Skeletal muscle satellite cell (primary cell): ENCODE measurements around the gene BTBD17.

Experiments used
- H3K27me3 ChIP-seq: 2 replicates; pipeline ENCODE4 v1.7.0; 2013; ENCODE audit warnings: low read length; ENCODE audit not compliant: control insufficient read depth, insufficient read depth
- H3K36me3 ChIP-seq: 2 replicates; pipeline ENCODE4 v1.7.0; 2013; ENCODE audit warnings: mild to moderate bottlenecking, control low read depth, low read length; ENCODE audit not compliant: insufficient read depth
- H3K4me1 ChIP-seq: 2 replicates; pipeline ENCODE4 v1.7.0; 2013; ENCODE audit warnings: low read length; ENCODE audit not compliant: control insufficient read depth, insufficient read depth
- H3K4me2 ChIP-seq: 2 replicates; pipeline ENCODE4 v1.7.0; 2013; ENCODE audit warnings: mild to moderate bottlenecking, low read length
- H3K4me3 ChIP-seq: 2 replicates; pipeline ENCODE4 v1.7.0; 2013; ENCODE audit warnings: low read length
- H3K9ac ChIP-seq: 2 replicates; pipeline ENCODE4 v1.7.0; 2013; ENCODE audit warnings: mild to moderate bottlenecking, low read depth, low read length, moderate library complexity
- H3K9me3 ChIP-seq: replicated peaks from 2 replicates; pipeline ENCODE4 v1.7.0; 2013; ENCODE audit warnings: mild to moderate bottlenecking, control low read depth, low read length

Gene BTBD17

DNA sequence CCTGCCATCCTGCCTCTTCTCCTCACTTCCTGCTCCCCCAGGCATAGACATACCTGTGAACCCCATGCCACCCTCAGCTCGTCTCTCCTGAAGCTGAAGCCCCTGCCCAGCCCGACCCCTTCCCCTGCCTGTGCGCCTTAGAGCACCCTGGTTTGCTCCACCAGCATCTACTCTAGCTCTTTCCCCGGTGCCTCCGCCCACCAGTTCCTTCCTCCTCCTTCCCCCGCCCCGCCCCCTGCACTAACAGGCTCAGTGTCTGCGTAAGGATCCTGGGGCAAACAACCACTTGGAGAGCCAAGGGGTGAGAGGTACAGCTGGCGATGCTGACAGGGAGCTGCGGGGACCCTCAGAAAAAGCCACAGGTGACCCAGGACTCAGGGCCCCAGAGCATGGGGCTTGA is 7.6 kb upstream of the BTBD17 start:
- Histone ChIP-seq H3K4me3 (no peak overlapping the region), H3K27me3 (no peaks in the 10 kb centered on the region), H3K4me2 (no peak overlapping the region), H3K4me1 (no peaks in the 10 kb centered on the region), H3K9me3 (no peaks in the 10 kb centered on the region), H3K36me3 (no peaks in the 10 kb centered on the region), H3K9ac (no peak overlapping the region)

DNA sequence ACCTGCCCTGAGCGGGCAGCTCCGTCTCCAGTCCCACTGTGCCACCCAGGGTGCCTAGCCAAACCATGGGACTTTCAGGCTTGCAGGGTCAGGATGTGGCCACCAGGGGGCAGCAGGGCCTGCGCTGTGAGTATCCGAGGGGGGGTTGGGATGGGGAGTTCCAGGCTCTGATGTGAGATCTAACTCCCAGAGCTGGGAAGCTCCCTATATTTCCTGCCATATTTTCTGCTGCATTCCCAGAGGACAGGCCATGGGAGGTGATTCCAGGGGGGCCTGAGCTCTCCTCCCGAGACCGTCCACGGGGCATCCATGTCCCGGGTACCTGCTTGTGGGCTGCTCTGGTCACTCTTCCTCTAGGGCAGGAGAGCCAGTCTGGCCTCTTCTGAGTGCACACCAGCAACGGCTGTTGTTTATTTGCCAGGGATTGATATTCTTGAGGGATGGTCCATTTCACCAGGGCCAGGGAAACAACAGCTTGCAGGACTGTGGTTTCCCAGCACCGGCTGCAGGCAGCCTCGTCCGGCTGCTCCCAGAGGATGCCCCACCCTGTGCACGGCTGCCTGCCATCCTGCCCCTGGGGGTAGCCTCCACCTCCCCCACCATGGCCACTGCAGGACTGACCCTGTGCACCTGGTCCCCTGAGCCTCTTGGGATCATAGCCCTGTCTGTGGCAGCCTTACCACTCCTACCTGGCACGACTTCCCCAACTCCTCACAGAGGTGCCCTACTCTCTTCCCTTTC is 6.8 kb upstream of the BTBD17 start:
- Histone ChIP-seq H3K4me3 (no peak overlapping the region), H3K9me3 (no peaks in the 10 kb centered on the region), H3K9ac (no peak overlapping the region), H3K4me2 (no peak overlapping the region), H3K27me3 (no peaks in the 10 kb centered on the region), H3K36me3 (no peaks in the 10 kb centered on the region), H3K4me1 (no peaks in the 10 kb centered on the region)

- no peaks in the 10 kb centered on the region for H3K4me1 ChIP-seq
- H3K27me3 ChIP-seq: peaks cover 4% of the 10 kb centered on the region
- no peak within 1 kb of the TSS for H3K9ac ChIP-seq
- H3K4me3 ChIP-seq: no peak within 1 kb of the TSS
- no peaks in the 10 kb centered on the region for H3K9me3 ChIP-seq
- H3K4me2 ChIP-seq: no peak within 1 kb of the TSS
- no peaks in the 10 kb centered on the region for H3K36me3 ChIP-seq
These were observed 5.5 kb upstream of the BTBD17 start, which contains the start of gene GPR142 for GRCh38 chr17:74367206-74367605. Gene GPR142 (plus strand): TSS chr17:74367506. CDS start chr17:74369541, 2,035 bp downstream.

GRCh38 chr17:74362810-74363498 is 1.3 kb upstream of the BTBD17 start:
- Histone ChIP-seq H3K9ac (no peak overlapping the region), H3K36me3 (no peaks in the 10 kb centered on the region), H3K27me3 (peaks cover 4% of the 10 kb centered on the region), H3K4me2 (no peak overlapping the region), H3K4me1 (no peaks in the 10 kb centered on the region), H3K4me3 (no peak overlapping the region), H3K9me3 (no peaks in the 10 kb centered on the region)

GRCh38 chr17:74362069-74362405 is 369 bp upstream of the BTBD17 start:
- Histone ChIP-seq H3K9ac (no peak overlapping the region), H3K4me1 (no peaks in the 10 kb centered on the region), H3K9me3 (no peaks in the 10 kb centered on the region), H3K36me3 (no peaks in the 10 kb centered on the region), H3K4me3 (no peak overlapping the region), H3K4me2 (no peak overlapping the region), H3K27me3 (peaks cover 13% of the 10 kb centered on the region)

DNA sequence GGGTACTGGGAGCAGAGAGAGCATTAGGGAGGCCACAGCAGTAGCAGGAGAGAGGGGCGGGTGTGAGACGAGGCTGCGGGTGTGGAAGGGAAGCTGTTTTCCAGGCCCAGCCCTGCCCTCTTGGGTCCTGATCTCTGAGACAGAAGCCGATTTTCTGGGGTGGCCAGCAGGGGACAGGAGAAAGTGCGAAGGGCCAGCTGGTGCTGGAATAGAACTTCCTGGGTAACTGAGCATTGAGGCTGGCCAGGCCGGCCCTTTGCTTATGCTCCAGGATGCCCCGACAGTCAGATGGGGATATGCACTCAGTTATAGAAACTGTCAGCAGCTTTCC is 804 bp downstream of the BTBD17 start:
- no peak overlapping the region for H3K9ac ChIP-seq

DNA sequence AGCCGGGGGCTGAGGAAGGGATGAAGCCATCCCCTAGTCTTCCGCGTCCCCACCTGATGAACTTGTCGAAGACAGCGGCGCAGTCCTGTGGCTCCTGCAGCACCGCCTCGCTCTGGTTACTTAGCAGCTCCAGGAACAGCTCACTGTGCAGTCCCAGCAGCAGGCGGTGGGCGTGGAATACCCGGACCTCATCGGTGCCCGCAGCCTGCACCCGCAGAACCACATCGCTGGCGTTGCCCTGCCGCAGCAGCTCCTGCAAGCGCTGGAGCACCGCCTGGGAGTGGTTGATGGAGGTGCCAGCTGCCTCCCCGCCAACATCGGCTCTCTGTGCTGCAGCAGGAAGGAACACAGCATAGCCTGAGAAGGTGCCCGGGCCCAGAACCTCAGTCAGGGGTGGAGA is 1.8 kb downstream of the BTBD17 start:
- no peak overlapping the region for H3K4me2 ChIP-seq
- no peak overlapping the region for H3K9ac ChIP-seq
- peaks cover 22% of the 10 kb centered on the region for H3K27me3 ChIP-seq
- H3K4me1 ChIP-seq: no peaks in the 10 kb centered on the region
- H3K36me3 ChIP-seq: no peaks in the 10 kb centered on the region
- H3K4me3 ChIP-seq: no peak overlapping the region
- H3K9me3 ChIP-seq: no peaks in the 10 kb centered on the region

More for the DNA sequence above, 804 bp downstream of the BTBD17 start:
- H3K9me3 ChIP-seq: no peaks in the 10 kb centered on the region
- H3K4me3 ChIP-seq: no peak overlapping the region
- no peaks in the 10 kb centered on the region for H3K36me3 ChIP-seq
- H3K4me2 ChIP-seq: no peak overlapping the region
- no peaks in the 10 kb centered on the region for H3K4me1 ChIP-seq
- peaks cover 21% of the 10 kb centered on the region for H3K27me3 ChIP-seq

GRCh38 chr17:74358697-74359096 is 3.0 kb downstream of the BTBD17 start:
- no peak overlapping the region for H3K4me2 ChIP-seq
- H3K36me3 ChIP-seq: no peaks in the 10 kb centered on the region
- H3K9ac ChIP-seq: no peak overlapping the region
- H3K4me1 ChIP-seq: no peaks in the 10 kb centered on the region
- no peak overlapping the region for H3K4me3 ChIP-seq
- no peaks in the 10 kb centered on the region for H3K9me3 ChIP-seq
- peaks cover 22% of the 10 kb centered on the region for H3K27me3 ChIP-seq

DNA sequence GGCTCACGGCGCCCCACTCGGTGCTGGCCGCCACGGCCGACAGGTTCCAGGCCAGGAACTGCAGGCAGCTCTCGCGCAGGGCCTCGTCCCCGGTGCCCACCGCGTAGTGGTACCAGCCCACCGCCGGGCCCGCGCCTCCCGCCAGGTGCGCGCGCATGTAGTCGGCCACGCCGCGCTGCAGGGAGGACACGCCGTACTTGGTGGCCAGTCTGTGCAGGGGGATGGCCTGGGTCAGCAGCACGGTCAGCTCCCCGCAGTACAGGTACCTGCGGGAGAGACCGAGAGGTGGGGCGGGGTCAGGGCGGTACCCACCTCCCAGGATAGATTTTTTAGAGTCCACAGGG is 4.2 kb downstream of the BTBD17 start:
- Histone ChIP-seq H3K9ac (no peak overlapping the region), H3K4me2 (no peak overlapping the region), H3K36me3 (no peaks in the 10 kb centered on the region), H3K4me3 (no peak overlapping the region), H3K9me3 (no peaks in the 10 kb centered on the region), H3K4me1 (no peaks in the 10 kb centered on the region), H3K27me3 (peaks cover 19% of the 10 kb centered on the region)

GRCh38 chr17:74356646-74357465 is 4.8 kb downstream of the BTBD17 start:
- H3K4me3 ChIP-seq: no peak overlapping the region
- no peaks in the 10 kb centered on the region for H3K36me3 ChIP-seq
- H3K9ac ChIP-seq: no peak overlapping the region
- H3K27me3 ChIP-seq: peaks cover 19% of the 10 kb centered on the region
- no peaks in the 10 kb centered on the region for H3K9me3 ChIP-seq
- H3K4me2 ChIP-seq: no peak overlapping the region
- H3K4me1 ChIP-seq: no peaks in the 10 kb centered on the region

DNA sequence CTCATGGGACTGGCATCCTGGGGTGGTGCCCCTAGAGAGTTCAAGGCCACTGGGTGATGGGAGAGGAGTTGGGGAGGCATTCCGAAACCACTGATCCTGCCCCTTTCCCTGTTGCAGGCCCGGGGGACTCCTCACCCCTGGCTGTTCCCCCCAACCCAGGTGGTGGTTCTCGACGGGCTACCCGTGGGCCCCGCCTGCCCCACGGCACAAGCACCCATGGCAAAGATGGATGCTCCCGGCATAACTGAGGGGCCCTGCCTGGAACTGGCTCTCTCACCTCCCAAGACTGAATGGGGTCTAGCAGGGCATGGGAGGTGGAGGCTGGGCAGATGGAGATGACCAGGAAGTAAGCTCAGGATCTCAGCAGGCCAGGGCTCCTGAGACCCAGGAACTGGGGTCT is 6.6 kb downstream of the BTBD17 start:
- Histone ChIP-seq H3K4me1 (no peaks in the 10 kb centered on the region), H3K4me3 (no peak overlapping the region), H3K9me3 (no peaks in the 10 kb centered on the region), H3K27me3 (peaks cover 19% of the 10 kb centered on the region), H3K4me2 (no peak overlapping the region), H3K9ac (no peak overlapping the region), H3K36me3 (no peaks in the 10 kb centered on the region)
